Adipose tissue (tissue), 3 donors: ENCODE measurements around the gene ARHGAP31. TPM values are rescaled to one million over a fixed set of nuclear protein-coding genes. Genes with fewer than 3 reads are reported as not detected.

ENCODE experiments used
- H3K27ac ChIP-seq: one replicate; pipeline ENCODE4 v1.5.1; 2013; ENCODE audit warnings: low read depth, low read length
- WGBS, 3 donors: extraction: QIAGEN DNeasy Blood & Tissue Kit; methylation state at CpG; one replicate each; pipeline ENCODE4 v1.1.7; 2013; 5-methylcytosine and 5-hydroxymethylcytosine counted together
- polyA plus RNA-seq, 3 donors: library from polyadenylated mRNA; stranded (reverse); fragments of 200-250 nt; gene quantifications; one replicate each; pipeline ENCODE4 v1.2.3, GENCODE V29; 2013
- donor health status: healthy with polysubstance abuse.
- donor health status: Bipolar disorder and iron deficiency.
- donor health status: healthy.

The ARHGAP31 gene
- polyA plus RNA-seq, 3 donors: 2.0 to 17.1 (median 7.4) TPM

DNA sequence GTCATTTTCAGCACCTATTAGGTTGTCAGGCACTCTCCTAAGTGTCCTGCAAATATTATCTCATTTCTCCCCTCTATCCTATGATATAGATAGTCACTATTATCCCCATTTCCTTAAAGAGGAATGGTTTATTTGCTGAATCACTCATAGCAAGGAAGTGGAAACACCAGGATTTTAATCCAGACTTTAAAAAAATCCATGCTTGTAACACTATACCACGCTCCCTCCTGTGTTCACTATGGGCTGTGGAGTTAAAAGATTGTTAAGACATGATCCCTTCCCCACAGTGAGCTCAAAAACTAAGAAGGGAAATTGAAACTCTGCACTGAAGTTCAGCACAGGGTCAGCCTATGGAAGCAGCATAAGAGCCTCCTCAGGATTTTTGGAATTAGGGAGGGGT lies 109.0 kb downstream of the ARHGAP31 start:
- WGBS, 3 donors: 90 to 100% (median 94%) methylated on average over 1 of the region's 1 CpG
- H3K27ac ChIP-seq: no peak overlapping the region

DNA sequence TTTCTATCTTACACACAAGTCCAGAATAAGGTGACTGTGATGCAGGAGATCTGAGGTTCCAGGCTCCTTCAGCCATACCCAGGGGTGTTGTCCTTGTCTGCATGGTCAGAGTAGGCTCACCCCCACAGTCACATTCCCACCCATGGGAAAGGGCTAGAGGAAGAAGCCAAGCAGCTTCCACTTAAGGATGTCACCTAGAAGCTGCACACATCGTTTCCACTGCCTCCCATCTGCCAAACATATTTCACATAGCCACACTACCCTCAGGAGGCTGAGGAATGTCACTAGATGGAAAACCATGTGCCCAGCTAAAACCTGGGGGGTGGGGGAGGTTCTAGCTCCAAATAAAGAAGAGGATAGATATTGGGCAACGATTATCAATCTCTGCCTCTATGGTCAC lies 111.1 kb downstream of the ARHGAP31 start:
- no peak overlapping the region for H3K27ac ChIP-seq
- WGBS, 3 donors: 75 to 81% (median 79%) methylated on average over 2 of the region's 2 CpGs

DNA sequence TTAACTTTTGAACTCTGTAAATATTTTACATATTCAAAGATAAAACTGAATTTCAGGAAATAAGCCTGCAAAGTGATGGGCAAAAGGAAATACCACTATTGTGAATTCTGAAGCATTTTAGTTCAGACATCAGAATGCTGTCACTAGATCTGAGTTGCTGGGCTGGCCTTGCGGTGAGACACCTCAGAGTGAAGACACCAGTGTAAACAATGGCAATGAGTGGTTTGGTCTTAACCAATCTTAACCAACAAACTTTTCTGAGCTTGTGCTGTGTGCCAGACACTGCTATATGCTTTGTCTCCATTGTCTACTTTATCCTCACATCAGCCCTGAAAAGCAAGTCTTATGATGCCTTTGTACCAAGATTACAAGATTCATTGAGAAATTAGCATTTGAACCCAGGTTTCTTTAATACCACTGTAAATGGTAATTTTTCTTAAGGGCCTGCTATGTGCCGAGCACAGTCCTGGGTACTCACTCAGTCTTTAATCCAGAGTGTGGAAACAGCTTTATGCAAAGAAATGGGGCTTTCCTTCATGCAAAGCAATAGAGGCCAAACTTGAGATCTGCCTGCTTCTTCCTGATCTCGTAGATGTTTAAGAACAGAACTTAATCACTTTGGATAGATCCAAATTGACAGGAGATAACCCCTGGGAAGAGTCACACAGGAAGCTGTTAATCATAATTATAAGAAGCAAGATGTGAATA lies 114.2 kb downstream of the ARHGAP31 start:
- WGBS, 3 donors: 77 to 94% (median 90%) methylated on average over 3 of the region's 3 CpGs
- no peak overlapping the region for H3K27ac ChIP-seq

DNA sequence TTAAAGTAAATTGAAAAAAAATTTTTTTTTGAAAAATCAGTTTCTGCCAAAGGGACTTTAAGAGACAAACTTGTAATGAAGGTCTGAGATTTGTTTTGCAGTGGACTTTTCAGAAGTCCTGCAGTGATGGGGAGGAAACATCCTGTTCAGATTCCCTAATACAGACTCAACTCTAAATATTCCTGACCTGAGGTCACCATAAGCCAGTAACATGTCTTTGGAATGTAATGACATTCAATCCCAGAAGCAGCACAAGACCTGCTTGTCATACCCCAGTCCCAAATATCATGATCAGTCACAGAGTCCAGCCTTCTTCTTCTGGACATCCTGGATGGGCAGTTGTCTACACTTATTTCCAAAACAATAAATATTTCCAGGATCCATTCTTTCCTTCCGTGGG lies 115.7 kb downstream of the ARHGAP31 start:
- 86 to 96% (median 95%) methylated on average over 1 of the region's 1 CpG for WGBS, 3 donors
- H3K27ac ChIP-seq: no peak overlapping the region

DNA sequence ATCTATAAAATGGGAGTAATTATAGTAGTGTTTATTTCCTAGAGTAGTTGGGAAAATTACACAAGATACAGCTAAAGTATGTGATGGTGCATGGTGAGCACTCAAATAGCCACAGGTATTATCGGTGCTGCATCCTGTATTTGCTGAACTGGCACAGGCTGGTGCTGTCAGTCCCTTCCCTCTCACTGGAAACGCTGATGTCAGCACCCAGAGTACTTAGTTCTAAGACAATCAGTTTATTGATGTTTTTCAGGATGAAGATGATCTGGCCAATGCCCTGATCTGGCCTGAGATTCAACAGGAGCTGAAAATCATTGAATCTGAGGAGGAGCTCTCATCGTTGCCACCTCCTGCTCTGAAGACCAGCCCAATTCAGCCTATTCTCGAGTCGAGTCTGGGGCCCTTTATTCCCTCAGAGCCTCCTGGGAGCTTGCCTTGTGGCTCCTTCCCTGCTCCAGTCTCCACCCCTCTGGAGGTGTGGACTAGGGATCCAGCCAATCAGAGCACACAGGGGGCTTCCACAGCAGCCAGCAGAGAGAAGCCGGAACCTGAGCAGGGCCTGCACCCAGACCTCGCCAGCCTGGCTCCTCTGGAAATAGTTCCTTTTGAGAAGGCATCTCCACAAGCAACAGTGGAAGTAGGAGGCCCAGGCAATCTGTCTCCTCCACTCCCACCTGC lies 119.6 kb downstream of the ARHGAP31 start:
- 82 to 91% (median 88%) methylated on average over 7 of the region's 7 CpGs for WGBS, 3 donors
- H3K27ac ChIP-seq: no peak overlapping the region

DNA sequence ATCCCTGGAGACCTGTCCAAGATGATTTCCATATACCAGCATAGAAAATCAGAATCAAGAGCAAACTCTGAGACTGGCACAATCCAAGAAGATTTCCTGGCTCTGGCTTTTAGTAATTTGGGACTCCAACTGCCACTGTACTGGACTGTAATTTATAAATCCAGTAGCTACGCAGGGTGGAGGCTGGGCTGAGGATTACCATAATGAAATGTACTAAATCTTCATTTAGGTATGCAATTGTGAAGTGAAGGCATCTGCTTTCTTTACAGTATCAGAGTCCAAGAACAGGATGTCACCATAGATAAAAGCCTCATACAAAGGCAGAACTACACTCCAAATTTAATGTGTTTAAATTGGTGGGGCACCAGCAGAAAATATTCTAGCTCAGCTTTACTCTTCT lies 122.7 kb downstream of the ARHGAP31 start:
- 89 to 100% (median 95%) methylated on average over 1 of the region's 1 CpG for WGBS, 3 donors
- no peak overlapping the region for H3K27ac ChIP-seq

DNA sequence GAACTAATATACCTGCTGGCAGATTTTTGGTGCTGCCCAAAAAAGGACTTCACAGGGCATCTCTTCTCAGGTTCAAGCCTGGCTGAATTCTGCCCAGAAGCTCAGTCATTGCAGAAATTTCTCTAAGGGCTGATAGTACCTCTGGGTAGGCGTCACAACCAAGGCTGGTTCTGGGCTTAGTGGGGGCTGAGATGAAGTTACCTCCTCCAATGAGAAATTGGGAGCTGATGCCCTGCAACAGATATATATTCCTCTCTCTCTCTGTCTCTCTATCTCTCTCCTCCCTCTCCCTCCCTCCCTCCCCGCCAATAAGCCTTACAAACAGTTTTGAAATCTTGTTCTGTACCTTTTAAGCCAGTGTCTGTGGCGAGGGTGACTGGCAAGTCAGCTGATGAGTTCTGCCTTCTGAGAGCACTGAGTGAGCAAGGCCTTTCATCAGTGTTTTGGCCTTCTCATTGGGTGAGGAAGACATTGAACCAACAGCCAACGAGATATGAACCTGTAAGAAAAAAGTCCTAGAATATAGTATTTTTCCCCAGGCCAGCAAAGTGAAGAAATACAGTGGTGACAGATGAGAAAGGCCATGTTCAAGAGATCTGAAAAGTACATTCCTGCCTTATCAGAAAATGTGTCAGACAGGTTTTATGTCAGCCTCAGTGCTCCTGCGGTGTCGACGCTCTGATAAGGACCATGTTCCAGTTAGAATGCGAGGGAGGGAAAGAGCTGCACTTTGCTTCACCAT lies 123.8 kb downstream of the ARHGAP31 start:
- no peak overlapping the region for H3K27ac ChIP-seq
- WGBS, 3 donors: 79 to 82% (median 79%) methylated on average over 8 of the region's 8 CpGs

DNA sequence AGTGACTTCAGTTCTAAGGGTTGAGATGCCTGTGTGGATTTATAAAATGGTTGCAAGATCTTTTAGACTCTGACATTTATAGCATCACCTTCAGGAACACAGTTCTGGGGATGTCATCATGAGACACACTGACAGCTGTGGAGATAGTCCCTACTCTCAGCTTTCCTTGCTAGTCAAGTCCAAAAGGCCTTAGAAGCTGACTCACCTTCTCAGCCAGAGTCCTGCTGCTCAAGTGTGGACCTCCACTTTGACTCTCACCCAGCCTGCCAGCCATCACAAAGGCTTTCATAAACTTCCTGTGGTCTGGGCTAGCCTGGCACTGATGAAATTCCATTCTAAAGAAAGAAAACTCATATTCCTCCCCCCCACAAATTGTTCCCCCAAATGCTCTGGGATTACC lies 124.5 kb downstream of the ARHGAP31 start:
- no peak overlapping the region for H3K27ac ChIP-seq

DNA sequence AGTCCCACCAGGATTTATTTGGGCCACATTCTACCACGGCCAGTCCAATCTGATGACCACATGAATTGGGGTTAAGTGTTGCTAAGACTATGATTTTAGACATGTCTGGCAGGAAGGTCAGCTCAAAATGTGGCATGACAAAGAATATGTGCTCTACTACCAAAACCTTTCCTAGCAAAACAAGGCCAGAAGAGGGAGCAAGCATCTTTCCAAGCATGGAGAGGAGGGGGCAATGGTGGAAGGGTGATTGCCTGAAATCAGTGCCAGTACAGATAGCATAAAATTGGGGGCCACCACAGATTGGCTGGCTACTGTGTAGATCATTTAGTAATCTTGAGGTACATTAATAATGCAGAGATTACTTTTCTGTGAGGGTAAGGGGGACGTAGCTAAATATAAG lies 126.0 kb downstream of the ARHGAP31 start:
- 41 to 89% (median 67%) methylated on average over 2 of the region's 2 CpGs for WGBS, 3 donors
- H3K27ac ChIP-seq: no peak overlapping the region

DNA sequence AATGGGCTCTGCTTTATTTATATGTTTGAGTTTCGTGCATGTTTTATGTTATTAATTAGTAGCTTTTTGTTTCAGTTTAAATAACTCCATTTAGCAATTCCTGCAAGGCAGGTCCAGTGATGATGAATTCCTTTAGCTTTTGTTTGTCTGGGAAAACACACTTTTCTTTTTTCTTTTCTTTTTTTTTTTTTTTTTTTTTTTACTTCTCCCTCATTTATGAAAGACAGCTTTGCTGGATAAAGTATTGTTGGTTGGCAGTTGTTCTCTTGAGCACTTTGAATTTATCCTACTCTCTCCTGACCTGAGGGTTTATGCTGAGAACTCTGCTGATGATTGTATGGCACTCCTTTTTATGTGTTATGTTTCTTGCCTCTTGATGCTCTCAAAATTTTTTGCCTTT lies 133.5 kb downstream of the ARHGAP31 start:
- 93 to 100% (median 100%) methylated on average over 1 of the region's 1 CpG for WGBS, 3 donors
- no peak overlapping the region for H3K27ac ChIP-seq

DNA sequence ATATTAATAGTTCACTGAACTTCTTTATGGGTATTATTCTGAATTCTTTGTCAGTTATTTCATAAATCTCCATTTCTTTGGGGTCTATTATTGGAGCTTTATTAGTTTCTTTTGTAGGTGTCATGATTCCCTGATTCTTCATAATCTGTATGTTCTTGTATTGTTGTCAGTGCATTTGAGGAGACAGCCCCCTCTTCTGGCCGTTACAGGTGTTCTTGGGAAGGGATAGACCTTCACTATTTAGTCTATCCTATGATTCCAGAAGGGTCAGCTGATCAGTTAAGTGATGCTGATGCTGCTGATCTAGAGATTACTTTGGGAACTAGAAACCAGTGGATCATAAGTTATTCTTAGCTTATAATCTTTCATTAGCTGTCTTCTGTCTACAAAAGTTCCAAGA lies 134.4 kb downstream of the ARHGAP31 start:
- 88 to 100% (median 97%) methylated on average over 1 of the region's 1 CpG for WGBS, 3 donors
- H3K27ac ChIP-seq: no peak overlapping the region

DNA sequence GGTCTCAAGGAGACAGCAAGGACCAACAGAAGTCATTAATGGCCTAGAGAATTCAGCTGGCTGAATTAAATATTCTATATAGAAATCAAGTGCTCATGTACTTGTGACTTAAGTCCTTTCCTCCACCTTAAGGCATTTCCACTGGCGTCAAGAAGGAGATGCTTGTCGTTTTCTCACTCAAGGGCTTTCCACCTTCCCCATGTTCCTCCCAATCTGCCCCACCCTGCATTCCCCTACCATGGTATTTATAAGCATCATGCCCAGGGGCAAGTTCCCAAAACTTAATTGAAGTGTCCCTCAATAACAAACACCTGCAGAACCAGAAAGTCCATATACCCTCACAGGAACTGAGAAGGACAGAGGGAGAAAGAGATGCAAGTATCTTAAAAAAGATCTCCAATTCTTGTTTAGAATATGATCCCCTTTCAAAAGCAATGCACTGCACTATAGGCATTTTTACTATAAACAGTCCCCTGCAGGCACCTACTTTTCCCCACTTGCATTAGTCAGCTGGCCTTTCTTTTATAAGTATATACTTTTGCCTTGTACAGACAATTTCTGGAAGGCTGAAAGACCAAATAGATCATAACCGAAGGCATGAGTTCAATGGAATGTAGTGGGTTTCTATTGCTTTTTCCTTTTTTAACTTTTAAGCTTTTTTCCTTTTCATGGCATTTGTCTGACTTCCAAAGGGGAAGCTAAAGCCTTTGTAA lies 139.6 kb downstream of the ARHGAP31 start:
- H3K27ac ChIP-seq: no peak overlapping the region
- 91 to 93% (median 93%) methylated on average over 3 of the region's 3 CpGs for WGBS, 3 donors

DNA sequence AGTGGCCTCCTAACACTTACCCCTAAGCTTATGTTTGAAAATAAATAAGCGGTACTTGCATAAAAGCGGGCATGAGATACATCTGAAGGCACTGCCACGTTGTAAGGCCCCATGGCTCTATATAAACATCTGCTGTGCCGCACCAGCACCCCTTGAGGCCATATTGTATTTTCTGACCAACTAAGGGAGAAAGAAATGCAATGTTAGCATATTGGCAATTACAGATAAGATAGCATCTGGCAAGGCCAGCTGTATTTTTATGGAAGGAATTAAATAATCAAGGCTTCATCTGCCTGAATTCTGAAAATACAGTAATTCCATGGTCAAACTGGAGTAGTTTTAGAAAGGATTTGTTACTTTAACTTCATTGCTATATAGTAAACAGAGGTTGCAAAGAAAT lies 140.5 kb downstream of the ARHGAP31 start:
- WGBS, 3 donors: 93 to 98% (median 98%) methylated on average over 4 of the region's 4 CpGs
- H3K27ac ChIP-seq: no peak overlapping the region

DNA sequence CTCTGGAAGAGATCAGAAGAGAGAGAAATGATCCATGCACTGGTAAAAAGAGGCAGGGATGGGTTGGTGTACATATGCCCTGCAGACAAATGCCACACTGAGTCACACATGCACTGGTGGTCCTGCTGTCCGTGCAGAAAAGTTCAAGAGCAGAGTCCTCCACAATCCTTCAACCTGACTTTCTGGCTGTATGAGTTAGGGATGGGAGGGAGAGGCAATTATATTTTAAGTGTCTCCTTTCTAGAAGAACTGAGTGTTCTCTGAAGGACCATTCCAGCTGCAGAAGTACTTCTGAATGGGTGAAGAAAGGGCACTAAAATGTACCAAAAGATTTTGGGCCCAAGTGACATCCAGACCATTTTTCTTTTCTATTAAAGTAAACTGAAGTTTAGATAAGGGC lies 142.8 kb downstream of the ARHGAP31 start:
- 88 to 93% (median 91%) methylated on average over 1 of the region's 1 CpG for WGBS, 3 donors
- H3K27ac ChIP-seq: no peak overlapping the region

DNA sequence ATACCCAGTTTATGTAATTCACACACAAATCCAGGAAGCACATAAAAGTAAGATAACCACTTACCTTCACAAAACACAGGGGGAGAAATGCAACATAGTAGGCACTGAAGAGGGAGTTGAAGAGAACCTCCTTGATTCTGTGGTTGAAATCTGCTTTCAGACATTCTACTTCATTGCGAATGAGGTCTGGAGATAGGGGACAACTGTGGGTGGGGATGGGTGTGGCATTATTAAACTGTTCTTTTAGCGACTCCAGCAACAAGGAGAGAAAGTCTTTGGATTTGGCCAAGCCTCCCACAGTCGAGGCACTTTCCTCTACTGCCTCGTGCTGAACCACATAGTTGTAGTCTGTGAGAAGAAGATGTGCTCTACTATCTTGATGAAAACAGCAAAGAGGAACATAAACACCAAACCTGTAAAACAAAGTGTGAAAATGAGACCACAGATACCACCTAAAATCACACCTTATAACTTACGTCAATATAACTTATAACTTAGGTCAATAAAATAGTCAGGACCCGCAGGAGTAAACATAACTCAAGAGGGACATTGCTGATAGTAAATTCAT lies 143.6 kb downstream of the ARHGAP31 start:
- WGBS, 3 donors: 87 to 93% (median 93%) methylated on average over 6 of the region's 6 CpGs
- H3K27ac ChIP-seq: no peak overlapping the region

DNA sequence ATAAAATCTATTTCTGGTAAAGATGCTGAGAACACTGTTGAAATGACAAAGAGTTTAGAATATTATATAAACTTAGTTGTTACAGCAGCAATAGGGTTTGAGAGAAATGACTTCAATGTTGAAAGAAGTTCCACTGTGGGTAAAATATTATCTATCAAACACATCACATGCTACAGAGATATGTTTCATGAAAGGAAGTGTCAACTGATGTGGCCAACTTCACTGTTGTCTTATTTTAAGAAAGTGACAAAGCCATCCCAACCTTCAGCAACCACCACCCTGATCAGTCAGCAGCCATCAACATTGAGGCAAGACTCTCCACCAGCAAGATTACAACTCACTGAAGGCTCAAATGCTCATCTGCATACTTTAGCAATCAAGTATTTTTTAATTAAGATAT lies 149.0 kb downstream of the ARHGAP31 start:
- H3K27ac ChIP-seq: no peak overlapping the region

DNA sequence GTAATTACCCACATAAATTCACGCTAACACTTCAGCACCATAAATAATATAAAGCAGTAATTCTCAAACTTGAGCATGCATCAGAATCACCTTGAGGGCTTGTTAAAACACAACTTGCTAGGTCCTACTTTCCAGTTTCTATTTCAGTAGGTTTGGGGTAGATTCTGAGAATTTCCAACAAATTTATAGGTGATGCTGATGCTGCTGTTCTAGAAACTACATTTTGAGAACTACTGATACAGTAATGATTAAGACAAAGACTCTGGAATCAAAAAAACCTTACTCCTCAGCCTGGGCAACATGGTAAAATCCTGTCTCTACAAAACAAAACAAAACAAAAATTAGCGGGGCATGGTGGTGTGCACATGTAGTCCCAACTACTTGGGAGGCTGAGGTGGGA lies 150.4 kb downstream of the ARHGAP31 start:
- 97 to 100% (median 98%) methylated on average over 2 of the region's 2 CpGs for WGBS, 3 donors

DNA sequence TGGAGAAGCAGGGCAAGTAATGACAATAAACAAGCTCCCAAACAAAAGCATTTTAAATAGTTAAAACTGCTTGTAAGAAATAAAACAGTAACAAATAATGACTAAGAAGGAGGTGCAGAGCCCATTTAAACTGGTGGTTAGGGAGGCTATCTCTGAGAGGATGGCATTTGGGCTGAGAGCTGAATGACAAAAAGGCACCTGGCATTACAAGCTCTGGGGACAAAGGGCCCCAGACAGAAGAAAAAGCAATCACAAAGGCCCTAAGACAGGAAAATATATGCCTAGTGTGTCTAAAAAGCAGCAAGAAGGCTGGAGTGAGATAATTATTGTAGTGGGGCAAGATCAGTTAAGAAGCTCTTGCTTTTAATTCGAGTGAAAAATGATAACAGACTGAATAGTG lies 159.6 kb downstream of the ARHGAP31 start:
- H3K27ac ChIP-seq: no peak overlapping the region
- 54 to 93% (median 92%) methylated on average over 1 of the region's 1 CpG for WGBS, 3 donors

More for the DNA sequence above, 150.4 kb downstream of the ARHGAP31 start:
- H3K27ac ChIP-seq: no peak overlapping the region

DNA sequence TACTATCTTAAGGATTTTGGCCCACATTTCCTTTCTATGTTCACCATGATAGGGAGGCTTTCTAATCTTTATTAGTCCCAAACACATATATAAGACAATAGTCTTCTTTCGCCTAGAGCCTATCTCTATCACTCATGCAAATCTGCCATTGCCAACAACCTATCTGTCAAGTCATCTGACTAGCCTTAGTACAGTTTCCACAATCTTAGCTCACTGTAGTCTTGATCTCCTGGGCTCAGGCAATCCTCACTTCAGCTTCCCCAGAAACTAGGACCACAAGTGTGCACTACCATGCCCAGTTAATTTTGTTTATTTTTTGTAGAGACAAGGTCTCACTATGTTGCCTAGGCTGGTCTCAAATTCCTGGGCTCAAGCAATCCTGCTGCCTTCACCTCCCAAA lies 162.3 kb downstream of the ARHGAP31 start:
- H3K27ac ChIP-seq: no peak overlapping the region
- whole genome bisulfite sequencing, 3 donors: 74 to 100% (median 89%) methylated on average over 1 of the region's 1 CpG
